IMR-90 (cell line): ENCODE measurements around the gene MLLT10. TPM values are rescaled to one million over a fixed set of nuclear protein-coding genes. Genes with fewer than 3 reads are reported as not detected.

Experiments used
- ATAC-seq: fragments of 200-7000 bp; cut with Tn5 transposase; 2 replicates; pipeline ENCODE4 v1.9.1; 2020; ENCODE audit warnings: low read depth, mild to moderate bottlenecking, moderate library complexity
- BruUV-seq: library from RNA; stranded (reverse); fragments of 400-500 nt; replicated peaks from 2 replicates; lab custom pipeline; 2021; lab: Mats Ljungman, UMichigan
- CTCF ChIA-PET: fragments of 300-600 bp; formaldehyde crosslinking; extraction: SDS; loops from one replicate; lab custom pipeline; 2021; ENCODE audit warnings: antibody characterized with exemption; lab: Yijun Ruan, JAX
- POLR2A ChIA-PET: fragments of 300-600 bp; sonication (Branson Sonifier 250); formaldehyde crosslinking; loops from one replicate; lab custom pipeline; 2022; ENCODE audit warnings: antibody characterized with exemption; ENCODE audit not compliant: unreplicated experiment; lab: Charles Lee
- DNase-seq: peaks from one replicate; pipeline ENCODE4 v3.0.0; 2013
- H2AFZ ChIP-seq: replicated peaks from 2 replicates; pipeline ENCODE3; 2013; ENCODE audit warnings: low read length, mild to moderate bottlenecking; ENCODE audit not compliant: poor library complexity
- H2AK5ac ChIP-seq: 2 replicates; pipeline ENCODE4 v1.6.1; 2013; ENCODE audit warnings: low read depth, low read length, inconsistent platforms
- H2AK9ac ChIP-seq: replicated peaks from 2 replicates; pipeline ENCODE3; 2013; ENCODE audit warnings: mild to moderate bottlenecking, low read depth, low read length, moderate library complexity; ENCODE audit not compliant: poor library complexity
- H2BK120ac ChIP-seq: 2 replicates; pipeline ENCODE4 v1.6.1; 2013; ENCODE audit warnings: low read depth, low read length, inconsistent platforms
- H2BK15ac ChIP-seq: 3 replicates; pipeline ENCODE4 v1.6.1; 2013; ENCODE audit warnings: low read depth, low read length, inconsistent platforms
- H2BK20ac ChIP-seq: 2 replicates; pipeline ENCODE4 v1.6.1; 2013; ENCODE audit warnings: low read depth, mild to moderate bottlenecking, inconsistent platforms, low read length, moderate library complexity
- H2BK5ac ChIP-seq: 2 replicates; pipeline ENCODE4 v1.6.1; 2013; ENCODE audit warnings: mild to moderate bottlenecking, low read depth, low read length, inconsistent platforms; ENCODE audit not compliant: poor library complexity, severe bottlenecking
- H3K14ac ChIP-seq: replicated peaks from 2 replicates; pipeline ENCODE4 v1.6.1; 2013; ENCODE audit warnings: low read depth, low read length, inconsistent platforms
- H3K18ac ChIP-seq: 2 replicates; pipeline ENCODE4 v1.6.1; 2013; ENCODE audit warnings: low read depth, low read length, control low read depth
- H3K23ac ChIP-seq: 2 replicates; pipeline ENCODE4 v1.6.1; 2013; ENCODE audit warnings: low read depth, low read length, inconsistent platforms
- H3K27ac ChIP-seq: 2 replicates; pipeline ENCODE4 v1.5.1; 2013; ENCODE audit warnings: mild to moderate bottlenecking, control low read depth, low read length; ENCODE audit not compliant: insufficient read depth
- H3K27me3 ChIP-seq: 2 replicates; pipeline ENCODE4 v1.6.1; 2013; ENCODE audit warnings: low read length; ENCODE audit not compliant: control insufficient read depth, insufficient read depth
- H3K36me3 ChIP-seq: 2 replicates; pipeline ENCODE4 v1.6.1; 2013; ENCODE audit warnings: low read length, mixed read lengths; ENCODE audit not compliant: control insufficient read depth, insufficient read depth
- H3K4ac ChIP-seq: 2 replicates; pipeline ENCODE4 v1.6.1; 2013; ENCODE audit warnings: low read depth, low read length, inconsistent platforms
- H3K4me1 ChIP-seq: 2 replicates; pipeline ENCODE4 v1.6.1; 2013; ENCODE audit warnings: low read length, mixed read lengths; ENCODE audit not compliant: control insufficient read depth, insufficient read depth
- H3K4me2 ChIP-seq: 2 replicates; pipeline ENCODE4 v1.6.1; 2013; ENCODE audit warnings: low read depth, mild to moderate bottlenecking, control low read depth, low read length, moderate library complexity
- H3K4me3 ChIP-seq: 2 replicates; pipeline ENCODE4 v1.5.1; 2013; ENCODE audit warnings: low read depth, mild to moderate bottlenecking, control low read depth, low read length, moderate library complexity; ENCODE audit not compliant: insufficient read depth
- H3K56ac ChIP-seq: 2 replicates; pipeline ENCODE4 v1.6.1; 2013; ENCODE audit warnings: low read length, inconsistent platforms; ENCODE audit not compliant: insufficient read depth; ENCODE audit errors: extremely low read depth
- H3K79me1 ChIP-seq, 2 experiments: 2 replicates each; pipeline ENCODE4 v1.6.1; 2013; ENCODE audit warnings: low read length in 2 of 2, inconsistent platforms in 1 of 2, low read depth in 1 of 2
- H3K9ac ChIP-seq: 2 replicates; pipeline ENCODE4 v1.6.1; 2013; ENCODE audit warnings: low read depth, low read length, control low read depth
- H3K9me1 ChIP-seq: 2 replicates; pipeline ENCODE4 v1.6.1; 2013; ENCODE audit warnings: low read length, inconsistent platforms; ENCODE audit not compliant: insufficient read depth
- H3K9me3 ChIP-seq: 2 replicates; pipeline ENCODE4 v1.6.1; 2013; ENCODE audit warnings: low read length; ENCODE audit not compliant: control insufficient read depth, insufficient read depth
- H4K20me1 ChIP-seq: 2 replicates; pipeline ENCODE4 v1.6.1; 2013; ENCODE audit warnings: low read length, inconsistent platforms; ENCODE audit not compliant: insufficient read depth
- H4K5ac ChIP-seq: 2 replicates; pipeline ENCODE4 v1.6.1; 2013; ENCODE audit warnings: mild to moderate bottlenecking, low read depth, low read length, control low read depth
- H4K8ac ChIP-seq, 2 experiments: 2 replicates each; pipeline ENCODE4 v1.6.1; 2013; ENCODE audit warnings: low read depth in 2 of 2, low read length in 2 of 2, control low read depth in 1 of 2, inconsistent platforms in 1 of 2
- H4K91ac ChIP-seq: 2 replicates; pipeline ENCODE4 v1.6.1; 2013; ENCODE audit warnings: low read depth, low read length, inconsistent platforms; ENCODE audit not compliant: insufficient read depth
- BHLHE40 ChIP-seq: fragments of 150-350 bp; IDR thresholded peaks from 2 replicates; pipeline ENCODE4 v1.6.1; 2016; ENCODE audit warnings: mild to moderate bottlenecking, low read depth, low read length
- CTCF ChIP-seq: conservative IDR thresholded peaks from 2 replicates; pipeline ENCODE4 v1.5.1; 2012; ENCODE audit warnings: mild to moderate bottlenecking, low read depth, low read length, improper control_type of control experiment
- FOS ChIP-seq: fragments of 150-350 bp; IDR thresholded peaks from 2 replicates; pipeline ENCODE4 v1.6.1; 2016; ENCODE audit warnings: low read depth, low read length
- MAFK ChIP-seq: IDR thresholded peaks from 2 replicates; pipeline ENCODE4 v1.6.1; 2012; ENCODE audit warnings: low read depth, low read length, improper control_type of control experiment
- MAZ ChIP-seq: IDR thresholded peaks from 2 replicates; pipeline ENCODE4 v1.6.1; 2012; ENCODE audit warnings: low read depth, mild to moderate bottlenecking, low read length, improper control_type of control experiment, moderate library complexity, borderline replicate concordance
- MXI1 ChIP-seq: IDR thresholded peaks from 2 replicates; pipeline ENCODE4 v1.6.1; 2012; ENCODE audit warnings: low read depth, mild to moderate bottlenecking, low read length, moderate library complexity, borderline replicate concordance
- NFE2L2 ChIP-seq: fragments of 150-350 bp; IDR thresholded peaks from 2 replicates; pipeline ENCODE4 v1.6.1; 2016; ENCODE audit warnings: low read depth, mild to moderate bottlenecking, low read length
- POLR2A ChIP-seq: IDR thresholded peaks from 2 replicates; pipeline ENCODE4 v1.6.1; 2012; ENCODE audit warnings: mild to moderate bottlenecking, low read depth, low read length
- RAD21 ChIP-seq: IDR thresholded peaks from 2 replicates; pipeline ENCODE4 v1.6.1; 2012; ENCODE audit warnings: low read length, improper control_type of control experiment
- RCOR1 ChIP-seq: IDR thresholded peaks from 2 replicates; pipeline ENCODE4 v1.6.1; 2012; ENCODE audit warnings: mild to moderate bottlenecking, low read length, improper control_type of control experiment; ENCODE audit not compliant: insufficient replicate concordance
- RFX5 ChIP-seq: IDR thresholded peaks from 2 replicates; pipeline ENCODE4 v1.8.0; 2012; ENCODE audit warnings: low read depth, mild to moderate bottlenecking, low read length, moderate library complexity
- SMC3 ChIP-seq: fragments of 150-350 bp; IDR thresholded peaks from 2 replicates; pipeline ENCODE4 v1.6.1; 2016; ENCODE audit warnings: low read depth, mild to moderate bottlenecking, antibody characterized with exemption, low read length, moderate library complexity
- WGBS, 2 experiments: methylation state at CpG; one replicate each; pipeline versions ENCODE4 v1.1.5 to v1.1.7; 2013; ENCODE audit warnings: missing lambda C conversion rate in 2 of 2; ENCODE audit not compliant: insufficient read length in 1 of 2; ENCODE audit errors: extremely low coverage in 2 of 2; 5-methylcytosine and 5-hydroxymethylcytosine counted together
- dilution Hi-C: fragments of 300-500 bp; cut with HindIII; formaldehyde crosslinking; loops from one replicate; pipeline ENCODE4 v1.14.3; 2018; ENCODE audit warnings: low sequenced_read_pairs; ENCODE audit not compliant: unreplicated experiment
- in situ Hi-C: fragments of 300-500 bp; cut with MboI; formaldehyde crosslinking; loops from 3 replicates; pipeline ENCODE4 v1.14.3; 2019; ENCODE audit warnings: low sequenced_read_pairs, inconsistent platforms, mixed read lengths
- intact Hi-C: fragments of 100-400 bp; cut with micrococcal nuclease; formaldehyde crosslinking; loops from 2 replicates; pipeline ENCODE4 v1.10.0; 2022
- polyA plus RNA-seq, 3 experiments: library from polyadenylated mRNA; depleted of rRNA; stranded (reverse); fragments of >200 nt; gene quantifications; 2 replicates each; pipeline ENCODE4 v1.2.3, GENCODE V29; 2012; ENCODE audit warnings: low replicate concordance in 1 of 3
- total RNA-seq: library from RNA; depleted of rRNA; stranded (reverse); fragments of >200 nt; gene quantifications from 2 replicates; pipeline ENCODE4 v1.2.3, GENCODE V29; 2012

Gene MLLT10
- total and polyA plus RNA-seq, 2 of the 4 experiments (the other 2 are of a cell fraction), result 22.5 to 29.0 TPM

DNA sequence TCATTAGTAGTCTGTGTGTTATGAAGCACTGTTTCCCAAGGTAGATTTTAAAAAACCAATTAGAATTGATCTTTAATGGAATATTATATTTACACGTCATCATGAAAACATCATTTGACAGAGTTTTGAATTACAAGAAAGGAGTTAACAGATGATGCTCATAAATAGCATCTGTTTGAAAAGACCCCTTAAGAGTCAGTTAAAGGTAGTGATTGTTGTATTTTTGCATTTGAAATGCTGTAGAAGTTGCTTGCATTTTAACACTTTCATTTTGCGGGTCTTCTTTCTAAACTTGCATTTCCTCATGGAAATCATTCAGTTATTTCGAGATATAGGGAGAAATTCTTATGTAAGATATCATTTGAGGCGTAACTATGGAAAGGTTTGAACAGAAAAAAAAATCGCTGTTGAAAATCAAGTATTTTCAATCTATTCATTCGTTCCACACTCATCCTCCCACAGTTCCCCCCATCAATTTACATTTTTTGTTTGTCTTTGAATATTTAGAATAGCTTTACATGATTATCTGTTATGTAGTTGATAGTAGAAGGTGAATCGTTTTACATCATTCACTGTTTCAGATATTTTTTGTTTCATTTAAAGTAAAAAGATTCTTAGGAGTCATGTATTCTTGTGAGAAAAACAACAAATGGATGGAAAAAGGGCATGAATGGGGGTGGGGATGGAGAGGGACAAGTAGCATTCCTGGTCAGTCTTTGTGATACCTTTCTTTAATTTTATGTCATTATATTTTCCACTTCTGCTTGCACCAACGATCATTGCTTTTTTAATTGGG is 5.6 kb upstream of the MLLT10 start (continued):
- TF ChIP-seq MXI1 (no peak), RAD21 (no peak), FOS (no peak)

- in situ Hi-C loops, result no loop called here
- CTCF ChIA-PET, result no interaction called here
These were observed 4.8 kb upstream of the MLLT10 start for GRCh38 chr10:21529032-21529910.

More at GRCh38 chr10:21529032-21529910, 4.8 kb upstream of the MLLT10 start:
- no peak for ATAC-seq
- H3K9ac ChIP-seq, result no peak overlapping the region
- H3K79me1 ChIP-seq, result peaks cover 2 to 3% of the 10 kb centered on the region in 2 experiments; a peak in 3 of 4 replicates
- H2BK20ac ChIP-seq, result no peak overlapping the region
- no peak overlapping the region for H4K5ac ChIP-seq
- no peak overlapping the region for H4K91ac ChIP-seq
- no peak overlapping the region for H2AFZ ChIP-seq
- peak overlapping the region; percentile 93 for H2BK5ac ChIP-seq
- BruUV-seq, result no TSS peak
- H2AK9ac ChIP-seq, result no peak overlapping the region
- no peak overlapping the region for H2AK5ac ChIP-seq
- H3K9me1 ChIP-seq, result no peaks in the 10 kb centered on the region
- H2BK120ac ChIP-seq, result no peak overlapping the region
- no peak overlapping the region for H3K56ac ChIP-seq
- H3K23ac ChIP-seq, result peak overlapping the region; percentile 37; the same call in 1 of the 2 replicates
- no CpG with 5 or more reads among the region's 9 CpGs for WGBS, 2 experiments
- no peak for DNase-seq
- intact Hi-C loops (loop anchor here (10.0 kb wide), 1 partner anchor 426 kb away; no protein-coding TSS in a partner anchor), dilution Hi-C loops (no loop called here)
- peak overlapping the region; percentile 98; the same call in 1 of the 2 replicates for H3K4me2 ChIP-seq
- no peaks in the 10 kb centered on the region for H3K36me3 ChIP-seq
- 0 out of 3 replicates have a peak overlapping the region, but pooled peaks have one; percentile 43 for H2BK15ac ChIP-seq
- no peak overlapping the region for H3K4ac ChIP-seq
- TF ChIP-seq NFE2L2 (no peak), RCOR1 (no peak), BHLHE40 (no peak), RAD21 (no peak), MAFK (no peak), CTCF (no peak), POLR2A (no peak), FOS (no peak), MAZ (no peak), RFX5 (no peak), SMC3 (no peak)
- POLR2A ChIA-PET, result no interaction called here
- H3K4me1 ChIP-seq, result no peaks in the 10 kb centered on the region
- no peaks in the 10 kb centered on the region for H3K27me3 ChIP-seq
- no peaks in the 10 kb centered on the region for H4K20me1 ChIP-seq
- H3K4me3 ChIP-seq, result no peak overlapping the region
- H3K14ac ChIP-seq, result no peak overlapping the region
- no peak overlapping the region for H4K8ac ChIP-seq
- H3K9me3 ChIP-seq, result no peaks in the 10 kb centered on the region
- no peak overlapping the region for H3K18ac ChIP-seq
- H3K27ac ChIP-seq, result no peak overlapping the region
